HepG2 (cell line): Measurements from ENCODE around the gene SHC1. TPM values are rescaled to one million over a fixed set of nuclear protein-coding genes. Genes with fewer than 3 reads are reported as not detected.

Experiments
- AKAP8 ChIP-seq: sonication (generic); formaldehyde crosslinking; IDR thresholded peaks from 2 replicates; pipeline ENCODE4 v1.5.1; 2020; ENCODE audit warnings: mild to moderate bottlenecking, missing genetic modification reagents
- BCL3 ChIP-seq: sonication (generic); formaldehyde crosslinking; IDR thresholded peaks from 2 replicates; pipeline ENCODE4 v1.5.1; 2020; ENCODE audit warnings: mild to moderate bottlenecking, missing genetic modification reagents, moderate library complexity
- CC2D1A ChIP-seq: sonication (generic); formaldehyde crosslinking; IDR thresholded peaks from 2 replicates; pipeline ENCODE4 v1.8.1; 2023; ENCODE audit warnings: mild to moderate bottlenecking, missing genetic modification reagents
- EZH2 ChIP-seq: conservative IDR thresholded peaks from 2 replicates; pipeline ENCODE4 v1.6.1; 2012; ENCODE audit warnings: mild to moderate bottlenecking, low read depth, low read length, moderate library complexity
- GPN1 ChIP-seq: sonication (generic); formaldehyde crosslinking; IDR thresholded peaks from 2 replicates; pipeline ENCODE4 v1.5.1; 2020; ENCODE audit warnings: missing genetic modification reagents, borderline replicate concordance
- HES4 ChIP-seq: sonication (generic); formaldehyde crosslinking; IDR thresholded peaks from 2 replicates; pipeline ENCODE4 v1.9.0; 2021; ENCODE audit warnings: mild to moderate bottlenecking, missing genetic modification reagents, borderline replicate concordance
- MAFG ChIP-seq: sonication (generic); formaldehyde crosslinking; IDR thresholded peaks from 2 replicates; pipeline ENCODE4 v1.5.1; 2020; ENCODE audit warnings: mild to moderate bottlenecking, missing genetic modification reagents
- RBFOX2 ChIP-seq: fragments of 200-400 bp; formaldehyde crosslinking; IDR thresholded peaks from 2 replicates; pipeline ENCODE4 v1.6.1; 2017; ENCODE audit warnings: low read depth, mild to moderate bottlenecking, low read length
- SALL2 ChIP-seq: sonication (generic); formaldehyde crosslinking; IDR thresholded peaks from 2 replicates; pipeline ENCODE4 v1.8.1; 2023; ENCODE audit warnings: mild to moderate bottlenecking, missing genetic modification reagents, inconsistent platforms
- YEATS2 ChIP-seq: sonication (generic); formaldehyde crosslinking; IDR thresholded peaks from 2 replicates; pipeline ENCODE4 v1.4.0; 2020; ENCODE audit warnings: missing genetic modification reagents, borderline replicate concordance
- ZBTB8A ChIP-seq: sonication (generic); formaldehyde crosslinking; IDR thresholded peaks from 2 replicates; pipeline ENCODE4 v1.4.0; 2020; ENCODE audit warnings: mild to moderate bottlenecking, low read depth, missing genetic modification reagents, borderline replicate concordance
- ZNF20 ChIP-seq: sonication (generic); formaldehyde crosslinking; IDR thresholded peaks from 2 replicates; pipeline ENCODE4 v1.4.0; 2020; ENCODE audit warnings: mild to moderate bottlenecking, moderate library complexity, missing genetic modification reagents
- ZNF572 ChIP-seq: sonication (generic); formaldehyde crosslinking; IDR thresholded peaks from 2 replicates; pipeline ENCODE4 v1.5.1; 2020; ENCODE audit warnings: mild to moderate bottlenecking, missing genetic modification reagents
- ZNF670 ChIP-seq: sonication (generic); formaldehyde crosslinking; IDR thresholded peaks from 2 replicates; pipeline ENCODE4 v1.8.0; 2022; ENCODE audit warnings: mild to moderate bottlenecking, missing genetic modification reagents, borderline replicate concordance
- ZNF761 ChIP-seq: sonication (generic); formaldehyde crosslinking; conservative IDR thresholded peaks from 2 replicates; pipeline ENCODE4 v1.4.0; 2020; ENCODE audit warnings: mild to moderate bottlenecking, missing genetic modification reagents
- ZNF792 ChIP-seq: IDR thresholded peaks from 2 replicates; pipeline ENCODE4 v1.6.1; 2016
- polyA plus RNA-seq, 8 experiments: library from polyadenylated mRNA; depleted of rRNA in 3 of 8; stranded (reverse) in 7 of 8; unstranded in 1 of 8; fragments of >200 nt; fragmentation: Illumina TruSeq in 4 of 8; extraction: Trizol in 4 of 8; gene quantifications; 2 replicates each; pipeline versions ENCODE4 v1.2.1 to v1.2.3, GENCODE V29; 2011 to 2016; ENCODE audit warnings: low read depth in 4 of 8, missing spikeins in 1 of 8, mixed read lengths in 1 of 8; ENCODE audit not compliant: insufficient read depth in 1 of 8
- total RNA-seq, 5 experiments: library from RNA; depleted of rRNA; stranded (reverse); fragments of >200 nt; fragmentation: Illumina TruSeq; extraction: Trizol; gene quantifications; 2 replicates each; pipeline ENCODE4 v1.2.3, GENCODE V29; 2016; ENCODE audit warnings: low read depth in 1 of 5

SHC1 gene
- total and polyA plus RNA-seq, 2 of the 13 experiments (the other 11 are each of a cell fraction or from before 2014, with no cell fraction given) = 52.0 to 137 TPM

GRCh38 chr1:155004352-155005075, 34.0 kb upstream of the SHC1 start (continued):
- no peak for TF ChIP-seq AKAP8 (CRISPR knock-in tag)
- no peak for TF ChIP-seq ZNF670 (CRISPR knock-in tag)
- no peak for TF ChIP-seq EZH2
- 0 out of 2 replicates have a peak, but pooled peaks have one; percentile 41 for TF ChIP-seq BCL3 (CRISPR knock-in tag)
- 0 out of 2 replicates have a peak, but pooled peaks have one; percentile 28 for TF ChIP-seq HES4 (CRISPR knock-in tag)
- TF ChIP-seq ZBTB8A = no peak
- TF ChIP-seq ZNF761 (CRISPR knock-in tag) = 0 out of 2 replicates have a peak, but pooled peaks have one; percentile 11
- no peak for TF ChIP-seq ZNF572
- TF ChIP-seq GPN1 (CRISPR knock-in tag) = no peak
- no peak for TF ChIP-seq CC2D1A (CRISPR knock-in tag)
- no peak for TF ChIP-seq ZNF20
- 0 out of 2 replicates have a peak, but pooled peaks have one; percentile 11 for TF ChIP-seq SALL2 (CRISPR knock-in tag)
- TF ChIP-seq RBFOX2 = no peak
- TF ChIP-seq ZNF792 = no peak
- no peak for TF ChIP-seq YEATS2
- TF ChIP-seq MAFG = no peak
- TF ChIP-seq, all 625 proteins: peak for 8
